ENCODE results near the gene CCDC177.
A peak's percentile ranks its signal among the peaks of the same experiment; 100 is the strongest.

The CCDC177 gene

GRCh38 chr14:69547701-69548348 is 26.8 kb downstream of the CCDC177 start:
- peak overlapping the region in 4 of 7 experiments; percentile 19 to 67 (median 50) for H3K4me3 ChIP-seq (ENCODE audit: control insufficient read depth in 1 of 7, extremely low read depth in 1 of 7, insufficient read depth in 4 of 7, low read depth in 2 of 7, low read length in 6 of 7)
- WGBS (ENCODE audit: insufficient coverage): 13% methylated on average over 40 of the region's 46 CpGs
- H3K27ac ChIP-seq (ENCODE audit: insufficient read depth in 1 of 2, low read depth in 1 of 2, low read length in 2 of 2, poor library complexity in 1 of 2, severe bottlenecking in 2 of 2): no peak overlapping the region
- H3K4me1 ChIP-seq (ENCODE audit: control extremely low read depth in 1 of 4, control insufficient read depth in 4 of 4, insufficient read depth in 4 of 4, low read length in 3 of 4): peaks cover 0 to 24% (median 10%) of the 10 kb centered on the region in 4 experiments
- H3K36me3 ChIP-seq (ENCODE audit: control insufficient read depth in 4 of 4, insufficient read depth in 4 of 4, low read length in 3 of 4): no peaks in the 10 kb centered on the region
- no peaks in the 10 kb centered on the region for H3K9me3 ChIP-seq (ENCODE audit: control extremely low read depth in 1 of 5, control insufficient read depth in 4 of 5, insufficient read depth in 2 of 5, low read depth in 1 of 5, low read length in 4 of 5)
- ChIA-PET POLR2A (no interaction called here), CTCF (interaction anchor here (0.7 to 3.7 kb wide), 15 partner anchors 10 to 535 kb away, joined by 3 to 28 read pairs (median 4); no protein-coding TSS in a partner anchor)
- peaks cover 0 to 39% (median 23%) of the 10 kb centered on the region in 5 experiments for H3K27me3 ChIP-seq (replicated peaks in 2 of 5; ENCODE audit: control insufficient read depth in 4 of 5, insufficient read depth in 5 of 5, low read length in 4 of 5)
- peak; percentile 54 to 88 (median 84) for DNase-seq

DNA sequence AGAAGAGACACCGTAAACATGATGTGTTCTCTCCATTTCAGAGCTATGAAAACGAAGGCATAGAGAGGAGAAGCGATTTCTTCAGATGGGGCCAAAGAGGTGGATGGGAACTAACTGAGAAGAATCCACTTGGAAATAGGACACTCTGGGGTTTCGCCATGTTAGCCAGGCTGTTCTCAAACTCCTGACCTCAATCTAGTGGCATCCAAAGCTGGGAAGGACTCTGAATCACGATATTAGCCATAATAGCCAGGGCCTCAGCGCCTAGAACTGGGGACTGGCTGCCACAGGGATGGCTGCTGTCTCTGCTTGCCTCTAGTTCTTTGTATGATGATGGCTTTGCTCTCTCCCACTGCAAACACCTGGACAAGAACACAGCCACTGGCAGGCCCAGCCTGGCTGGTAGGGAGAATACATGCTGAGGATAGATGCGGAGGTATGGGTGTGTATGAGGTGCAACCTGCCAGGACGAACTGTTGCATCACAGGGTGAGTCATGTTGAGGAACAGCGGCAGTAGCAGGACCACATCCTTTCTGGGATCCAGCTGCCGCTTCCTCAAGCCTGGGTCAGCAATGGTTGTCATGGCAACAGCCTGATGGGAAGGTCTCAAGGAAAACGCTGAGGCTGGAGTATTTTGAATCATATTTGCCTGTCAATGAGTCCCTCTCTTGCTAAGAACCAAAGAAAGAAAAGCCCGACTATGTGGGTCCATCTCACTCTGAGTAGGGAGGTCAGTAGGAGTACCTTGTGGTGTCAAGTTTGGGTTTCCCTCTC is 31.1 kb downstream of the CCDC177 start:
- POLR2A ChIA-PET: no interaction called here

GRCh38 chr14:69542311-69542710 is 32.4 kb downstream of the CCDC177 start:
- H3K27me3 ChIP-seq (replicated peaks in 2 of 5; ENCODE audit: control insufficient read depth in 4 of 5, insufficient read depth in 5 of 5, low read length in 4 of 5): peaks cover 0 to 17% (median 7%) of the 10 kb centered on the region in 5 experiments
- DNase-seq: no peak
- POLR2A ChIA-PET: no interaction called here
- H3K36me3 ChIP-seq (ENCODE audit: control insufficient read depth in 4 of 4, insufficient read depth in 4 of 4, low read length in 3 of 4): no peaks in the 10 kb centered on the region
- WGBS (ENCODE audit: insufficient coverage): no CpG with 5 or more reads among the region's 2 CpGs
- H3K4me3 ChIP-seq (ENCODE audit: control insufficient read depth in 1 of 7, extremely low read depth in 1 of 7, insufficient read depth in 4 of 7, low read depth in 2 of 7, low read length in 6 of 7): no peak overlapping the region
- H3K4me1 ChIP-seq (ENCODE audit: control extremely low read depth in 1 of 4, control insufficient read depth in 4 of 4, insufficient read depth in 4 of 4, low read length in 3 of 4): peaks cover 0 to 16% (median 6%) of the 10 kb centered on the region in 4 experiments
- no peak overlapping the region for H3K27ac ChIP-seq (ENCODE audit: insufficient read depth in 1 of 2, low read depth in 1 of 2, low read length in 2 of 2, poor library complexity in 1 of 2, severe bottlenecking in 2 of 2)
- H3K9me3 ChIP-seq (ENCODE audit: control extremely low read depth in 1 of 5, control insufficient read depth in 4 of 5, insufficient read depth in 2 of 5, low read depth in 1 of 5, low read length in 4 of 5): no peaks in the 10 kb centered on the region
- CTCF ChIA-PET: interaction anchor here (1.0 to 1.2 kb wide), 3 partner anchors 15 to 67 kb away, joined by 3 to 4 read pairs (median 4); no protein-coding TSS in a partner anchor

More for the DNA sequence above, 31.1 kb downstream of the CCDC177 start:
- H3K4me3 ChIP-seq (ENCODE audit: control insufficient read depth in 1 of 7, extremely low read depth in 1 of 7, insufficient read depth in 4 of 7, low read depth in 2 of 7, low read length in 6 of 7): no peak overlapping the region
- peaks cover 0 to 24% (median 10%) of the 10 kb centered on the region in 4 experiments for H3K4me1 ChIP-seq (ENCODE audit: control extremely low read depth in 1 of 4, control insufficient read depth in 4 of 4, insufficient read depth in 4 of 4, low read length in 3 of 4)
- H3K36me3 ChIP-seq (ENCODE audit: control insufficient read depth in 4 of 4, insufficient read depth in 4 of 4, low read length in 3 of 4): no peaks in the 10 kb centered on the region
- 29% methylated on average over 9 of the region's 12 CpGs for WGBS (ENCODE audit: insufficient coverage)
- no peaks in the 10 kb centered on the region for H3K9me3 ChIP-seq (ENCODE audit: control extremely low read depth in 1 of 5, control insufficient read depth in 4 of 5, insufficient read depth in 2 of 5, low read depth in 1 of 5, low read length in 4 of 5)
- no peak overlapping the region for H3K27ac ChIP-seq (ENCODE audit: insufficient read depth in 1 of 2, low read depth in 1 of 2, low read length in 2 of 2, poor library complexity in 1 of 2, severe bottlenecking in 2 of 2)
- DNase-seq: peak; percentile 91 to 98 (median 98)
- H3K27me3 ChIP-seq (replicated peaks in 2 of 5; ENCODE audit: control insufficient read depth in 4 of 5, insufficient read depth in 5 of 5, low read length in 4 of 5): peaks cover 0 to 19% (median 14%) of the 10 kb centered on the region in 5 experiments
- CTCF ChIA-PET: interaction anchor here (0.7 to 1.4 kb wide), 8 partner anchors 8 to 261 kb away, joined by 3 to 4 read pairs (median 3); no protein-coding TSS in a partner anchor

DNA sequence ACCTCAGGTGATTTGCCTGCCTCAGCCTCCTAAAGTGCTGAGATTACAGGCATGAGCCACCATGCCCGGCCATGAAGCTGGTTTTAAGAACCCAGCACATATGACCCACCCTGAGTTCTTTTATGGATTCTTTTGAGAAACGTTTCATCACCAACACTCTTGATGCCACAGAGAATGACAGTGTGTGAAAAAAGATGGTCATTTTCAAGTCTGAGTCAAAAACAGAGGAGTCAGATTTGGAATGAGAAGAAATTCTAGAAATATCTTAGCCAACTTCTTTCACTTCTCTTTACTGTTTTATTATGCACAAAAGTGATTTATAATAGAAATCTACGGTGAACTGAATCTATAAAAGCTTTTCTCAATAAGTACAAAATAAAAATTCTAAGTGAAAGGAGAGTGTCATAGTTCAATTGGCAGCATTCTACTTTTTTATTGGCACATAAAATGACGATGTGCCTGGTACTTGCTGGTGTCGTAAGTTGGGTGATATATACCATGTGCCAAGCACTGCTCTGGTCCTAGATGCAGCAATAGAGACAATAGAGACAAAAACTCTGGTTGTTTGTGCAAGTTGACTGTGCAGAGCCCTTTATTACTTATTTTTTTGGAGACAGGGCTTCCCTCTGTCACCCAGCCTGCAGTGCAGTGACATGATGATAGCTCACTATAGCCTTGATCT is 33.9 kb downstream of the CCDC177 start:
- Histone ChIP-seq H3K27me3 (replicated peaks in 2 of 5; ENCODE audit: control insufficient read depth in 4 of 5, insufficient read depth in 5 of 5, low read length in 4 of 5) (peaks cover 0 to 17% (median 0%) of the 10 kb centered on the region in 5 experiments), H3K4me3 (ENCODE audit: control insufficient read depth in 1 of 7, extremely low read depth in 1 of 7, insufficient read depth in 4 of 7, low read depth in 2 of 7, low read length in 6 of 7) (no peak overlapping the region), H3K36me3 (ENCODE audit: control insufficient read depth in 4 of 4, insufficient read depth in 4 of 4, low read length in 3 of 4) (no peaks in the 10 kb centered on the region), H3K4me1 (ENCODE audit: control extremely low read depth in 1 of 4, control insufficient read depth in 4 of 4, insufficient read depth in 4 of 4, low read length in 3 of 4) (peaks cover 0 to 16% (median 6%) of the 10 kb centered on the region in 4 experiments), H3K27ac (ENCODE audit: insufficient read depth in 1 of 2, low read depth in 1 of 2, low read length in 2 of 2, poor library complexity in 1 of 2, severe bottlenecking in 2 of 2) (no peak overlapping the region), H3K9me3 (ENCODE audit: control extremely low read depth in 1 of 5, control insufficient read depth in 4 of 5, insufficient read depth in 2 of 5, low read depth in 1 of 5, low read length in 4 of 5) (no peaks in the 10 kb centered on the region)
- ChIA-PET POLR2A (no interaction called here), CTCF (interaction anchor here (1.4 kb wide), 1 partner anchor 27 kb away, joined by 3 read pairs; no protein-coding TSS in a partner anchor)
- DNase-seq: no peak
- 100% methylated on average over 3 of the region's 5 CpGs for WGBS (ENCODE audit: insufficient coverage)

DNA sequence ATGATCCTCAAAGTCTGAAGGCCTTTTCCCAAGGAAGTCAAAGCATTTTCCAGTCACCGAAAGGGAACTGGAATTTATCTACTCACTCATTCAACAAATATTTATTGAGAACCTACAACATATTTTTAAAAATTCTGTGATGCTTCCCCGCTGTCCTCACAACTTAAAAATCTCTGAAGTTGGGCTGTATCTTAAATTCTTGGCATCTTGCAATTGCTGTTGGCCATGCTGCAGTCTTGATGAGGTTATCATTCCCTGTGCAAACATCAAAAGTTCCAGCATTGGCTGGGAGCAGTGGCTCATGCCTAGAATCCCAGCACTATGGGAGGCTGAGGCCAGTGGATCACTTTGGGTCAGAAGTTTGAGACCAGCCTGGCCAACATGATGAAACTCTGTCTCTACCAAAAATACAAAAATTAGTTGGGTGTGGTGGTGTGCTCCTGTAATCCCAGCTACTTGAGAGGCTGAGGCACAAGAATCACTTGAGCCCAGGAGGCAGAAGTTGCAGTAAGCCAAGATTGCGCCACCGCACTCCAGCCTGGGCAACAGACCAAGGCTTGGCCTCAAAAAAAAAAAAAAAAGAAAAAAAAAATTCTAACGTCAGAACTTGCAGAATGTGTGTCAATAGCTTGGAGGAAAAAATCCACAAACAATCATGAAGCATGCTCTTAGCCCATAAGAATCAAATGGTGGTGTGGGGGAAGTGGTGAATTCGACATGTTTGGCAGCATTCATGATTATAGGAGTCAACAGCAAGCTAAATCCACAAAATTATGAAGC is 34.9 kb downstream of the CCDC177 start:
- H3K4me3 ChIP-seq (ENCODE audit: control insufficient read depth in 1 of 7, extremely low read depth in 1 of 7, insufficient read depth in 4 of 7, low read depth in 2 of 7, low read length in 6 of 7): no peak overlapping the region
- no peaks in the 10 kb centered on the region for H3K36me3 ChIP-seq (ENCODE audit: control insufficient read depth in 4 of 4, insufficient read depth in 4 of 4, low read length in 3 of 4)
- POLR2A ChIA-PET: interaction anchor here (0.7 kb wide), 1 partner anchor 240 kb away, joined by 3 read pairs; no protein-coding TSS in a partner anchor
- DNase-seq: peak in 2 of 3 donors; percentile 10 to 21
- H3K27me3 ChIP-seq (replicated peaks in 2 of 5; ENCODE audit: control insufficient read depth in 4 of 5, insufficient read depth in 5 of 5, low read length in 4 of 5): peaks cover 0 to 19% (median 0%) of the 10 kb centered on the region in 5 experiments
- CTCF ChIA-PET: interaction anchor here (1.4 kb wide), 1 partner anchor 28 kb away, joined by 3 read pairs; no protein-coding TSS in a partner anchor
- peaks cover 0 to 16% (median 6%) of the 10 kb centered on the region in 4 experiments for H3K4me1 ChIP-seq (ENCODE audit: control extremely low read depth in 1 of 4, control insufficient read depth in 4 of 4, insufficient read depth in 4 of 4, low read length in 3 of 4)
- 100% methylated on average over 2 of the region's 6 CpGs for WGBS (ENCODE audit: insufficient coverage)
- H3K27ac ChIP-seq (ENCODE audit: insufficient read depth in 1 of 2, low read depth in 1 of 2, low read length in 2 of 2, poor library complexity in 1 of 2, severe bottlenecking in 2 of 2): no peak overlapping the region
- H3K9me3 ChIP-seq (ENCODE audit: control extremely low read depth in 1 of 5, control insufficient read depth in 4 of 5, insufficient read depth in 2 of 5, low read depth in 1 of 5, low read length in 4 of 5): no peaks in the 10 kb centered on the region

DNA sequence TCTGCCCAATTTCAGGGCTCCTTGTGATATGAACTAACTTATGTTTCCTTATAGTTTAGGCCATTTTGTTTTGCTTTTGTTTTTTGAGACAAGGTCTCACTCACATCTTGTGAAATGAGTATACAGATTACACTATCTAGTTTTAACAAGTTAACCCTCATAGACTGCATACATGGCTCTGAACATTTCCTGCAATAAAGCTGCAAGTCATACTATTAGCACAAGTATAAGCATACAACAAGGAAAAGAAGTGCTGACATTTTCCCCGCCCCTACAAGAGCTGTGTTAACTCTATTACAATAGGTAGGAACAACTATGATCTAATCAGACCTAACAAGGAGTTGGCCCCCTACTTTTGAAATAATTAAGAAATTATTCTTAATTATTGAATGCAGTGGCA is 35.9 kb downstream of the CCDC177 start:
- POLR2A ChIA-PET: no interaction called here
- H3K27ac ChIP-seq (ENCODE audit: insufficient read depth in 1 of 2, low read depth in 1 of 2, low read length in 2 of 2, poor library complexity in 1 of 2, severe bottlenecking in 2 of 2): no peak overlapping the region
- CTCF ChIA-PET: no interaction called here
- H3K4me1 ChIP-seq (ENCODE audit: control extremely low read depth in 1 of 4, control insufficient read depth in 4 of 4, insufficient read depth in 4 of 4, low read length in 3 of 4): peaks cover 0 to 8% (median 2%) of the 10 kb centered on the region in 4 experiments
- WGBS (ENCODE audit: insufficient coverage): no CpG with 5 or more reads among the region's 1 CpG
- H3K9me3 ChIP-seq (ENCODE audit: control extremely low read depth in 1 of 5, control insufficient read depth in 4 of 5, insufficient read depth in 2 of 5, low read depth in 1 of 5, low read length in 4 of 5): no peaks in the 10 kb centered on the region
- H3K4me3 ChIP-seq (ENCODE audit: control insufficient read depth in 1 of 7, extremely low read depth in 1 of 7, insufficient read depth in 4 of 7, low read depth in 2 of 7, low read length in 6 of 7): no peak overlapping the region
- H3K27me3 ChIP-seq (replicated peaks in 2 of 5; ENCODE audit: control insufficient read depth in 4 of 5, insufficient read depth in 5 of 5, low read length in 4 of 5): peaks cover 0 to 16% (median 0%) of the 10 kb centered on the region in 5 experiments
- DNase-seq: no peak
- H3K36me3 ChIP-seq (ENCODE audit: control insufficient read depth in 4 of 4, insufficient read depth in 4 of 4, low read length in 3 of 4): no peaks in the 10 kb centered on the region
